GM18861 (cell line): Measurements from ENCODE around the gene SUMO2.
"Not testable (repeated sequence)": the region's sequence is repeated elsewhere in the genome, so short reads cannot be mapped to it uniquely, and the experiment has no call there.

Source experiments
- ATAC-seq: cut with Tn5 transposase; IDR thresholded peaks from one replicate; pipeline ENCODE4 v1.9.1; 2021; ENCODE audit not compliant: unreplicated experiment

The SUMO2 gene

DNA sequence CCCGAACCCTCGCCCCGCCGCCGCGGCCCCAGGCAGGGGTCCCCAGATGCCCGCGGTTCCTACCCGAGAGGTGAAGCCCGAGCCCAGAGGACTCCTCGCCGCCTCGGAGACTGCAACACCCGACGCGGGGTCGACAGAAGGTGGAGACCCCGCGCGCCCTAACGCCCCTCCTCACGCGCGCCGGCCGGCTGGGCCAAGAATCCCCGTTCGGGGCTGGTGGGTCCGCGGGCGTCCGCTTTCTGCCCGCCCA is 515 bp downstream of the SUMO2 start:
- ATAC-seq, result peak; percentile 9

DNA sequence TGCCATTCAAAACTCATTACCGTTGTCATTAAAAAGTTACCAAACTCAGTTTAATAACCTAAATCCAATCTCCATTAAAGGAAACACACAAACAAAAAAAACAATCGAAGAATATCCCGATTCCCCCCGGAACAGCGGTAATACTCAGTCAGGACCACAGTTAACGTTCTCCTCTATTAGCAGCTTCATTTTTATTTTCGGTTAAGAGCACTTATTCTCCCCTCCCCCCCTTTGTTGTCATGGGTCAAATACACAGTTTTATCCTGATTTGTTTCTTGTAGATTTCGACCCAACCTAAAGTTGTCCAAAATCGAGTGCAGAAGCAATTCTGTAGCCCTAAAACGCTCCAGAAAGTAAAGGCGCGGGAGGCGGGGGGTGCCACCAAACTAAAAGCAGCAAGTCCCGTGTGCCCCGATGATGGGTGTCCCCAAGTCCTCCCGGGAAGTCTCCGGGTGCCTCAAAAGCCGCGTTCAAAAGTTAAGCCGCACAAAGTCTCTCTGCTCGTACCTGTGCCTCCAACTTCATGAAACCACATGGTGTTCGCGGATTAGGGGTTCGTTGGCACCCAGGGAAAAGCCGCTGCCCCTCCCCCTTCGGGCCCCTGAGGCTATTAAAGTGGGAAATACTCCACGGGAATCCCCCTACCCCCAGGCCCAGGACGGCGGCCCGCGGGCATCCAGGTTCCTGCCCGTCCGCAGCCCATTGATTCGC is 996 bp downstream of the SUMO2 start:
- no peak for ATAC-seq

DNA sequence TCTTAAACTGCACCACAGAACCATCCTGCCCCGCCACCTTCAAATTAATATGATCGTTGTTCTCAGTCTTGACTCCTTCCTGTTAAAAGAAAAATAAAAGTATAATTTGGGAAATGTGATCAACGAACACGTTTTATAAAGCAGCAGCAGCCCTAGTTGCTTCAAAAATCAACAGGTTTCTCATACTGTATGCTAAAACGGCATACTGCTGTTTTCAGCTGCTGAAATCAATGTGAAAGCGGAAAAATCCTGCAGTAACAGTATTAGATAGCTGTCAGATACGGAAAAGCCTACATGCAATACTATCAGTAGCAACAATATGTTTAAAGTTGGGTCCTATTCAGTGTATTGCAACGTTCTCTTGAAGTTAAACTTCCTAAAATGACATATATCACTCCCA is 1.6 kb downstream of the SUMO2 start:
- no peak for ATAC-seq

DNA sequence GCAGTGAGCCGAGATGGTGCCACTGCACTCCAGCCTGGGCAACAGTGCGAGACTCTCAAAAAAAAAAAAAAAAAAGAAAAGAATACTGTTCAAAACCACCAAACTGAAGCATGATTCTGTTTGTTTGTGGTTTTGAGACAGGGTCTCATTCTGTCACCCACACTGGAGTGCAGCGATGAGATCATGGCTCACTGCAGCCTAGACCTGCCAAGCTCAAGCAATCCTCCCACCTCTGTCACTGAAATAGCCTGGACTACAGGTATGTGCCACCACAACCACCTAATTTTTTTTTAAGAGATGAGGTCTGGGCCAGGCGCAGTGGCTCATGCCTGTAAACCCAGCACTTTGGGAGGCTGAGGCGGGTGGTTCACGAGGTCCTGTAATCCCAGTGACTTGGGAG is 4.3 kb downstream of the SUMO2 start:
- no peak for ATAC-seq

DNA sequence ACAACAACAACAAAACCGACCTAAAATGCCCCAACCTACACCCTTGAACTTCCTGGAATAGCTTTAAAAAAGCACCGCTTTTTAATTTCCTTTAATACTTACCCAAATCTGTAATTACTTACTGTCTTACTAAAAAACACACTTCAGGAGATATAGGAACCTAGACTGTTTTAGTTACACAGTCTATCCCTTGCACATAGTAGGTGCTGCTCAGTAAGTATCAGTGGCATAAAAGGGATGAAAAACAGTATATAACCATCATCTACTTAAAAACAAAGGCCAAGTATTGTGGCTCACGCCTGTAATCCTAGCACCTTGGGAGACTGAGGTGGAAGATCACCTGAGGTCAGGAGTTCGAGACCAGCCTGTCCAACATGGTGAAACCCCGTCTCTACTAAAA is 6.1 kb downstream of the SUMO2 start:
- ATAC-seq, result no peak

DNA sequence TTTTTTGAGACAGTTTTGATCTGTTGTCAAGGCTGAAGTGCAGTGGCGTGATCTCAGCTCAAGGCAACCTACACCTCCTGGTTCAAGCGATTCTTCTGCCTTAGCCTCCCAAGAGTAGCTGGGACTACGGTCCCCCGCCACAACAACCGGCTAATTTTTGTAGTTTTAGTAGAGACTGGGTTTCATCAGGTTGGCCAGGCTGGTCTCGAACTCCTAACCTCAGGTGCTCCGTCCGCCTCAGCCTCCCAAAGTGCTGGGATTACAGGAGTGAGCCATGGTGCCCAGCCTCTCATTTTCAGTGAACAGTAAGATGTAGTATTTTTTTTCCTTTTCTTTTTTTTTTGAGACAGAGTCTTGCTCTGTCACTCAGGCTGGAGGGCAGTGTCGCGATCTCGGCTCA is 7.8 kb downstream of the SUMO2 start:
- ATAC-seq, result no peak

DNA sequence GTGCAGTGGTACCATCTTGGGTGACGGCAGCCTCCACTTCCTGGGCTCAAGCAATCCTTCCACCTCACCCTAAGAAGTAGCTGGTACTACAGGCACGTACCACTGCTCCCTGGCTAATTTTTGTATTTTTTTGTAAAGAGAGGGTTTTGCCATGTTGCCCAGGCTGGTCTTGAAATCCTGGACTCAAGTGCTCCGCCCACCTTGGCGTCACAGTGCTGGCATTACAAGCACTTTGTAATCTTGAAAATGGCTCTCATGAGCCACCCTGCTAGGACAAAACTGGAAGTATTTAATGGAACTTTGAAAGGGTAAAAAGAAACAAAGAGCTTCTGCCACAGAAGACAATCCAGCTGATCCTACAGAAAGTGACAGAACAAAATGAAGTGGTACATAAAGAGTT is 9.2 kb downstream of the SUMO2 start:
- ATAC-seq, result no peak

DNA sequence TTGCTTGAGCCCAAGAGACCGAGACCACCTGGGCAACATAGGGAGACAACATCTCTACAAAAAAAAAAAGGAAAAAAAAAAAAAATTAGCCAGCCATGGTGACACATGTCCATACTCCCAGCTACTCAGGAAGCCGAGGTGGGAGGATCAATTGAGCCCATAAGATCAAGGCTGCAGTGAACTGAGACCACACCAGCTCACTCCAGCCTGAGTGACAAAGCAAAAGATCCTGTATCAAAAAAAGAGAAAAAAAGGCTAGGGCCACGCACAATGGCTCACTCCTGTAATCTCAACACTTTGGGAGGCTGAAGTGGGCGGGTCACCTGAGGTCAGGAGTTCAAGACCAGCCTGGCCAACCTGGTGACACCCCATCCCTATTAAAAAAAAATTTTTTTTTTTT is 13.8 kb downstream of the SUMO2 start:
- no peak for ATAC-seq

DNA sequence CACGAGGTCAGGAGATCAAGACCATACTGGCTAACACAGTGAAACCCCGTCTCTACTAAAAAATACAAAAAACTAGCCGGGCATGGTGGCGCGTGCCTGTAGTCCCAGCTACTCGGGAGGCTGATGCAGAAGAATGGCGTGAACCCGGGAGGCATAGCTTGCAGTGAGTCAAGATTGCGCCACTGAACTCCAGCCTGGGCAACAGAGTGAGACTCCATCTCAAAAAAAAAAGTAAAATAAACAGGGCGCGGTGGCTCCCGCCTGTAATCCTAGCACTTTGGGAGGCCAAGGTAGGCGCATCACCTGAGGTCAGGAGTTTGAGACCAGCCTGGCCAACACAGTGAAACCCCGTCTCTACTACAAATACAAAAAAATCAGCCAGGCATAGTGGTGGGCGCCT is 18.2 kb downstream of the SUMO2 start:
- ATAC-seq, result not testable (repeated sequence)

DNA sequence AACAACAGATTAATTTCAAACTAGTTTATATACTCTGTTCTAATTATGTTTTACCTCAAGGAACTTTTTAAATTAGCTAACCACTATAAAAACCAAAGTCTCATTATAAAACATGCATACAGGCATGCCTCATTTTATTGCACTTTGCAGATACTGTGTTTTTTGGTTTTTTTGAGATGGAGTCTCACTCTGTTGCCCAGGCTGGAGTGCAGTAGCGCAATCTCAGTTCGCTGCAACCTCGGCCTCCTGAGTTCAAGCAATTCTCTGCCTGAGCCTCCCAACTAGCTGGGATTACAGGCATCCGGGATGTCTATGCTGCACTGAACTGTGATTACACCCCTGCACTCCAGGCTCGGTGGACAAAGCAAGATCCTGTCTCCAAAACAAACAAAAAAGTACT is 19.7 kb downstream of the SUMO2 start:
- no peak for ATAC-seq

DNA sequence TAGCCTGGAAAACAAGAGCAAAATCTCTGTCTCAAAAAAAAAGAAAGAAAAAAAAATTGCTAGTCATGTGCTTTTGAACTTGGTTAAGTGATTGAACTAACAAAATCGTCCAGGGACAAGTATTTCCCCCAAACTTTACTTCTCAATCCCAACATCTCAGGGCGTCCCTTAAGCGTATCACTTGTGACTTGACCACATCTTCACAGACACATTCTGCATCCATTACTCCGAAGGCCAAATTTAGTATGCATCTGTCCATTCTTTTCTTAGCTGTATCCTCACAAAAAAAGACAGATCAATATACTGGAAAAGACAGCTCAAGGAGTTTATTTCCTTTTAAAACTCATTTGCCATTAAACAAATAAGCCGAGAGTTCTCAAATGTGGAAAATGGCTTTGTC is 22.5 kb downstream of the SUMO2 start:
- no peak for ATAC-seq

DNA sequence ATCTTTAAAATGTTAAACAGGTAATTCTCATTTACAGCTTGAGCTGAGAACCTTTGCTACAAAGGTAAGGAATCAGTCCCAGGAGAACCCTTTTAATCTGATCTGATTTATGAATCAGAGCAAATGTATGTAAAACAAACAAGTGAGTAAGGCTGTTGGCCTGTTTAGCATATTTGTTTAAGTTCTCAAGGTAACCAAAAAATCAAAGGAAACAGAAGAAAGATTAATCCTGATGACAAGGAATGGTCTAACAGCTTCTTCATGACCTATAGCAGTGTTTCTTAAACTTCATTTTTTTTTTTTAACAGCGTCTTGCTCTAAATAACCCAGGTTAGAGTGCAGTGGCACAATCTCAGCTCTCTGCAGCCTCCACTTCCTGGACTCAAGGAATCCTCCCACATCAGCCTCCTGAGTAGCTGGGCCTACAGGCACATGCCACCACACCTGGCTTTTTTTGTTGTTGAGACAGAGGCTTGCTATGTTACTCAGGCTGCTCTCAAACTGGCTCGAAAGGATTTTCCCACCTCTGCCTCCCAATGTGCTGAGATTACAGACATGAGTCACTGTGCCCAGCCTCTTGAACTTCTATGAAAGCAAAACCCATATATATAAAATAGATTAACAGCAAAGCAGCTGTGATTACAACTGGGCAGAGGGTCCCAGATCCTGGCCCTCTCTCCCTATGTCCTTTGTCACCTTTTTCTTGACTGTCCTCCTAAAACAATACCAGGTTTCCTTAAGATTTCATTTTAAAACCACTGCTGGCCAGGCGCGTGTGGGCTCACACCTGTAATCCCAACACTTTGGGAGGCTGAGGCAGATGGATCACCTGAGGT is 23.3 kb downstream of the SUMO2 start:
- ATAC-seq, result no peak

DNA sequence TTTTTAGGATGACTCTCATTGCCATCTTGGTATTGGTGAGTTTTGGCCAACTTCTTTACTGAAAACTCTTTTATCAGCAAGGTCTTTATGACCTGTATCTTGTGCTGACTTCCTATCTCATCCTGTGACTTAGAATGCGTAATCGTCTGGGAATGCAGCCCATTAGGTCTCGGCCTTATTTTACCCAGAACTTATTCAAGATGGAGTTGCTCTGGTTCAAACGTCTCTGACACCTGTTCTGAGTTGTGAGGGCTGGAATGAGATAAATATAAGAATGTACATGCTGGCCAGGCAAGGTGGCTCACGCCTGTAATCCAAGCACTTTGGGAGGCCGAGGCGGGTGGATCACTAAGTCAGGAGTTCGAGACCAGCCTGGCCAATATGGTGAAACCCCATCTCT is 24.3 kb downstream of the SUMO2 start:
- ATAC-seq, result not testable (repeated sequence)

DNA sequence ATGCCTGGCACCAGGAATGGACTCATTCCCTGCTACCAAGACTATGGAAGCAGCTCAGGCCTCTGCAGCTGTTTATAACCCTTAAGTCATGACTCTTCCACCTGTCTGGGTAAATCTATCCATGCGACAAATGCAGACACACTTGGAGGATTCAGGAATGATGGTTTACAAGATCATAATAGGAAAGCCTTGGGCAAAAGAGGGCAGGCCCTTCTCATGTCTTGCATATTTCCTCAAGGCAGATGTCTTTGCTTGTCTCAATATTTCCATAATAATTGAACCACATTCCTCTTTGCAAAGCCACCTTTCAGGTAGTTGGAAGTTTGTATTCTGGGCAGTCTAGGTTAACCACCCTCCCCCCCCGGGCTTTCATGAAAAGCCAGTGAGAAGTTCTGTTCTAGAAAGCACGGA is 27.6 kb downstream of the SUMO2 start:
- no peak for ATAC-seq

DNA sequence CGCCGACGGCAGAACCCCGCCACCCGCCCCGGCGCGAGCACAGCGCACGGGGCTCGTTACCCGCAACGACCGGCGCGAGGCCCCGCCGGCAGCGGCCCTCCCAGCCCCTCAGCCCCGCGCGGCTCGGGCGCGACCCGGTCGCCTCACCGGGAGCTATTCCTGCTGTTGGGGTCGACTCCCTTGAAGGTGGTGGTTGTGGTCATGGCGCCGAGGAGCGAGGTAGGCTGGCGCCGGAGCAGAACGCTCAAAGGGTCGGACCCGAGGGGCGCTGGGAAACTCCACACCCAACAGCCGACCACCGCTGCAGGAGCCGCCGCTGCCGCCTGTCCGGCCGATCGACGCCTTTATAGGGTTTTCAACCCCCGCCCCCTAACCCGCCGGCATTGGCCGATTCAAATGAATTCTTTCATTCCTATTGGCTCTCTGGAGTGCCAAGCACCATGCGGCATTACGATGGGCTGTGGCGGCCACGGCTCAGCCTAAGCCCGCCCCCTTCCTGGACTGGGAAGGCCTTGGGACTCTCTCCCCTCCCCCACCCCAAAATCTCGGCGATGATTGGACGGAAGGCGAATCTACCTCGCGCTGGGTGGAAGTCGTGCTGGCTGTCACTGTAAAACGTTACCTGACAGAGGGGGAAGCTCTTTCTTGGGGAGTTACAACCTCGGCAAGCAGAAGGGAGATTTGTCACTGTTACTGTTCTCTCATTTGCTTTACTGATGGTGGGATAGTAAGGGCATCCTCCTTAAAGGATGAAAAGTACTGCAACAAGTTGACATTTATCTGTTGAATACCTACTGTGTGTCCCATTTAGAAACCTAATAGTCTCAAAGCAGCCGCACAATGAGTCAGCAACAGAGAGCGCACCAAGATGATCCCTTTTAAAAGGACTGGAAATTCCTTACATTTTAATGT is 28.3 kb downstream of the SUMO2 start, which contains the start of gene JPT1:
Gene JPT1 (minus strand): TSS at position 318 of the 912 bp plus-strand sequence. CDS start 115 bp downstream, at position 203.
- peak; percentile 91 for ATAC-seq

DNA sequence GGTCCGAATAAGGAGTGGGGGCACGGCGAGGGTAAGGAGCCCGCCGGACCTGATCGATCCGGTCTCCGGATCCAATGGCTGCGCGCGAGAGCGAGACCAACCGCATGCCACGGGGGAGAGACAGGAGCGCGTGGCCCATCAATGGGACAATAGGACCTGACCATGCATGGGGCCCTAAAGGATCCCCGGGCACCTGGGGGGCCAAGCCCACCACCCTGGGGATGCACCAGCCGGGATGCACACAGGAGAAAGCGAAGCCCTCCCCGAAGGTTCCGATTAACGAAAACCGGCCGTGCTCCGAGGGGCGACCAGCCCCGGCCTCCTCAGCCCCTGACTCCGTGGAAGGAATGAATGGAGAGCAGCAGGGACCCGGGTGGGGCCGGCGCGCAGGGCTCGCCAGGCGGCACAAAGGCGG is 29.0 kb downstream of the SUMO2 start:
- peak; percentile 13 for ATAC-seq

DNA sequence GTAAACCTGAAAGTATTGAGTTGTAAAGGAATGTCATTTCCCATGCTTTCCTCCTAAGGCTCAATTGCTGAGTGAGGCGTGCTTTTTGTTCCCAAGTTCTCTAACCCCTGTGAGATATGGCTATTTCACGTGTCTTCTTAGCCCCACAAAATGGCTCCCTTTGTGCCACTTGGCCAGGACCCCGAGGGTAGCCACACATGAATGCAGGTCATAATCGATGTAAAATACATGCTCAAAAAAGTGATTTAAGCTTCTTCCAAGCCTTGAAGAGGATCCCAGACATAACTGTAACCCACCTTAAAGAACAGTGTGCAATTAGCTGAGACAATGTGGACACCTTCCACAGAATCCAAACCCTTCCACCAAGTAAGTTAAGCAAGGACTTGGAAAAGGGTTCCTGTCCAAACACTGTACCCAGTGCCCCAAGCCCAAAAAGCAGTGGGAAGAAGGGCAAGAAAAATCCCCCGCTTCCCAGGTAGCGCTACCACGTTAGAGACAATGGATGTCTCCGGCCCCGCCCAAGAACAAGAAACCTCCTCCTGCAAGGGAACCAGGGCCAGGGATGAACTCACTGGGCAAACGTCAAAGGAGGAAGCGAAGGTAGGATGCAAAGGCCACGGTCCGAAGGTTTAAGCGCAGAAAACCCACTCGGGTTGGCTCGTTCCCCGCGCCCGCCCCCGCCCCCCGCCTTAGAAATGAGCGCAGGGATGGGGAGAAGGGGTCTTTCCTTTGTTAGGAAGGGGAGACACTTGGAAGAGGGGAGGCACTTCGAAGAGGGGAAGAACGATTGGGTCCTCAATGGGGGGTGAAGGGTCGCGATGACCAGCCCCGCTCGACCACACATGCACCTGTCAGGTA is 29.6 kb downstream of the SUMO2 start:
- no peak for ATAC-seq

DNA sequence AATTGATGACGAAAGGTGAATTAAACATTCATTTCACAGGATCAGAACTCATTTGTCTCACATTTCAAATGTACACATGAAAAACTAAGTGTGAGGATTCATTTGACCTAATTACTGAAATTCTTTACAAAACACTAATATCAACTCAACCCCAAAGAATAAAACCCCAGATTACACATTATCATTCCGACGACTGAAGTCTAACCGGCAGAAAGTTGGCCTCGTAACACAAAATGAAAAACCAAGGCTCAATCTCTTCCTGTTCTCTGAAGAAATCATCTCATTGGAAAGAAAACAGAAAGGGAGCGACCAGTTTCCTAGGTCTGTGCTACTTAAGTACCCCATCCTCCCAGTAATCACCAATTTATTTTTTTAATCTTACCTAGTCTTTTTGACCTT is 30.2 kb downstream of the SUMO2 start:
- ATAC-seq, result no peak

DNA sequence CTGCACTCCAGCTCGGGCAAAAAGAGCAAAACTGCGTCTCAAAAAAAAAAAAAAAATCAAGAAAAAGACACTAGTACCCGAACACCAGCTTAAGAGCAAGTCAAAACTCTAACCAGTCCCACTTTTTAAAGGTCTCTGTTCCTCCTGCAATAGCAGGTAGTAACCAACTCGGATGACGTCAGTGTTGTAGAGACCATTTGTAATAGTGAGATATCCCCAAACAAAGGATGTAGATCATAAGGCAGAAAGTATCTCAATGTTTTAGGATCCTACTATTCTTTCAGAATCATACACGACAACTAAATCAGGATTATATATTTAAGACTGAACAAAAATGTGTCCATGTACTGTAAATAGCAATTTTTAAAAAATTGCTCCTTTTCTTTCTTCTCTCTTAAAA is 30.8 kb downstream of the SUMO2 start:
- no peak for ATAC-seq

DNA sequence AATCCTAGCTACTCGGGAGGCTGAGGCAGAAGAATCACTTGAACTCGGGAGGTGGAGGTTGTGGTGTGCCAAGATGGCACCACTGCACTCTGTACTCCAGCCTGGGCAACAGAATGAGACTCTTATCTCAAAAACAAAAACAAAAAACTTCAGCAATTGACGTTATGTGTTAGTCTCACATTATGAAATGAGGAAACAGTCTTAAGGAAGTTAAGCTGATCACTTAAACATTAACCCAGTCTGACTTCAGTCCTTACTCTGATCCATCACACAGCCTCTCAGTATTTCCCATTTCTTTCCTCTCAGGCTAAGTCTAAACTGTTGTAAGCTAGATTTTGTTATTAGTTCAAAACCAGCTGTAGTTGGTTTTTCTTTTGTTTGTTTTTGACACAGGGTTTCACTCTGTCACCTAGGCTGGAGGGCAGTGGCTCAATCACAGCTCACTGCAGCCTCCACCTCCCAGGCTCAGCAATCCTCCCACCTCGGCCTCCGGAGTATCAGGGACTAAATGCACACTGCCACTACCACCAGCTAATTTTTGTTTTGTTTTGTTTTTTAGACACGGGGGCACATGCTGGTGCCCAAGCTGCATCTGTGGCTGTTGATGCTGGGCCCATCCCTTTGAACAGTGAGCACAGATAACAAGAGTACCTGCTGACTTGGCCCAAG is 34.7 kb downstream of the SUMO2 start:
- ATAC-seq, result no peak
